HG03565 (cell line): ENCODE results near the gene RIPOR1.
"Not testable (repeated sequence)": the region's sequence is repeated elsewhere in the genome, so short reads cannot be mapped to it uniquely, and the experiment has no call there.

Experiments used
- ATAC-seq: cut with Tn5 transposase; IDR thresholded peaks from one replicate; pipeline ENCODE4 v1.9.1; 2021; ENCODE audit warnings: mild to moderate bottlenecking, moderate library complexity; ENCODE audit not compliant: unreplicated experiment

Gene RIPOR1

DNA sequence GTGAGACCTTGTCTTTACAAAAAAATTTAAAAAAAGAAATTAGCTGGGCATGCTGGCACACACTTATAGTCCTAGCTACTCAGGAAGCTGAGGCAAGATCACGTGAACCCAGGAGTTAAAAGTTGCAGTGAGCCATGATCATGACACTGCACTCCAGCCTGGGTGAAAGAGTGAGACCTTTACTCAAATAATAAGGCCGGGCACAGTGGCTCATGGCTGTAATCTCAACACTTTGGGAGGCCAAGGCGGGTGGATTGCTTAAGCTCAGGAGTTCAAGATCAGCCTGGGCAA lies 11.5 kb upstream of the RIPOR1 start:
- ATAC-seq = no peak

DNA sequence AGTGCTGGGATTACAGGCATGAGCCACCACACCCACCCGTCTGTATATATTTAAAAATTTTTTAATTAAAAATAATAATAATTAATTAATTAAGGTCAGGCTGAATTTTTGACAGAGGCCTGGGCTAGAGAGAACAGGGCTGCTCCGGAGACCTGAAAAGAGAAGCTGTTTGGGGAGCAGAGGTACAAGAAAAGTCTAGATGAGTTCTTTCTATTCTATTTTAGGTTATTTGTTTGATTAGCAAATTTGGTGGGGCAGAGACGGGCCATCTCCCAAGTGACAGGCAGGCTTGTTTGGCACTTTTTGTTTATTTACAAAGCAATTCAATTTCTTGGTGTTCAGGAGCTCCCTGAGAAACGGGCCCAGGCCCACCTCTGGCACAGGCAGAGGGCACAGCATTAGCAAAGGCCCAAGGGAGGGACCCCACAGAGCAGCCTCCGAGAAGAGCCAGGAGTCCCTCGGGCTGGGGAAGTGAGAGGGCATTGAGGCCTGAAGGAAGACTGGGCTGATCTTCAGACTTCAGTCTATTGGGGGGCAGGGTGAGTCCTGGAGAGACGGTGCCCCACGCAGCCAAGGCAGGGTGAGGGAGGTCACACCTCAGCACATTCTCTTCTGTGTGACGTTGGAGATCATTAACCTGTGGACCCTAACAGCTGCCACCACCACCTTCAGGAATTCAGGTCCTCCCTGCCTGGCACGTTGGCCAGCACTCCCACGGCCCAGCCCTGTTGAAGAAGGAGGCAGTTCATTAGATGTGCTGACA lies 10.8 kb upstream of the RIPOR1 start:
- no peak for ATAC-seq

DNA sequence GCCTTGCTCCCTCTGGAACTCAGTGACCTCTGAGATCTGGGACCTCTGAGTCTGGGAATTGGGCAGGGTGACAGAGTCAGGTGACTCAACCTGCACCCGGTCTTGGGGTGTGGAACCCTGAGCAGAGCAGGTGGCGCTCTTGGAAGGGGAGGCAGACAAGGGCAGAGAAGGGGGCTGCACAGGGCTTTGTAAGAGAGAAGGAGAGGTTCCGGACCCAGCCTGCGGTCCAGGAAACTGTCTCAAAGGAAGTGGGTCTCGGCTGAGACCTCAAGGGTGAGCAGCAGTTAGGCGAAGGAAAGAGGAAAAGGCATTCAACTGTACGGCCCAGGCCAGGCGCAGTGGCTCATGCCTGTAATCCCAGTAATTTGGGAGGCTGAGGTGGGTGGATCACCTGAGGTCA lies 10.0 kb upstream of the RIPOR1 start:
- ATAC-seq = no peak

DNA sequence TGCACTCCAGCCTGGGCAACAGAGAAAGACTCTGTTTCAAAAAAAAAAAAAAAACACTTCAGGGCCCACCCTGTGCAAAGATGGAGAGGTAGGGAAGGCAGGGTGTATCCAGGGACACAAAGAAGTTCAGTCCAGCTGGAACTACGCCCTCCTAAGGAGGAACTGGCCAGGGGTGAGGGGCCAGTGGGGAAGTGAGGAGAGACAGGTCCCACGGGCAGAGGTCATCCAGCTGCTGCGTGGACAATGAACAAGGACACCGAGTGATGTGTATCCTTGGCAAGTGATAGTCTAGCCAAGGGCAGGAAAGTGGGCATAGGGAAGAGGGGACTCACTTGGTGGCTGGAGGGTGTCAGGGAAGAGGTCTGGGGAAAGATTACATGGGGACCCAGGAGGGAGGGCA lies 9.4 kb upstream of the RIPOR1 start:
- no peak for ATAC-seq

DNA sequence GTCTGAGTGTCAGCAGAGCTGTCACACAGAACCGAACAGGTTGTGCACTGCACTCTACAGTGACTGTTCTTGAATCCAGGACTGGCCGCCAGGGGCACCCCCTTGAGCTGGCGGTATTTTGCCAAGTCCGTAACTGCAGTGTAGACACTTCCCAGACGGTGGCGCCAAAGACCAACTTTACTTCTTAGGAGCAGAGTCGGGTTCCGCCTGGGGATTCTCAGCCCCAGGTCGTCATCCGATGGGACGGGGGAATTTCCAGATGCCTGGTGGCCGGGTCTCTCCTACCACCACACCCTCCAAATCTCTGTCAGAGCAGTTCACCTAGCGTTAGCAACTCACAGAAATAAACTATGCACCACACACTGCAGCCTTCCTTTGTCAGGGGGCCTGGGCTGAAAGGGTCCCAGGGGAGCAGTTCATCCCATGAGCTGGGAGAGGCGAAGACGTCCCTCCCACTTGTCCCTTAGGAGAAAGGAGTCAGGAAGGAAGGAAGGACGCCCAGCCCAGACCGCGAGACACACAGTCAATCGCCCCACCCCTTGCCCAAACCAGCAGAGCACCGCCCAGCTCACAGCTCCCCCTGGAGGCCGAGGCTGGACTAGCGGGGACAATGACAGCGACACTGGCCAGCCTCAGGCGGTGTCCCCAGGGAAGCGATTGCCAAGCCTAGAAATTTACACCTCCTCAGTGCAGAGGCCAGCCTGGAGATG lies 7.4 kb upstream of the RIPOR1 start:
- peak; percentile 76 for ATAC-seq

DNA sequence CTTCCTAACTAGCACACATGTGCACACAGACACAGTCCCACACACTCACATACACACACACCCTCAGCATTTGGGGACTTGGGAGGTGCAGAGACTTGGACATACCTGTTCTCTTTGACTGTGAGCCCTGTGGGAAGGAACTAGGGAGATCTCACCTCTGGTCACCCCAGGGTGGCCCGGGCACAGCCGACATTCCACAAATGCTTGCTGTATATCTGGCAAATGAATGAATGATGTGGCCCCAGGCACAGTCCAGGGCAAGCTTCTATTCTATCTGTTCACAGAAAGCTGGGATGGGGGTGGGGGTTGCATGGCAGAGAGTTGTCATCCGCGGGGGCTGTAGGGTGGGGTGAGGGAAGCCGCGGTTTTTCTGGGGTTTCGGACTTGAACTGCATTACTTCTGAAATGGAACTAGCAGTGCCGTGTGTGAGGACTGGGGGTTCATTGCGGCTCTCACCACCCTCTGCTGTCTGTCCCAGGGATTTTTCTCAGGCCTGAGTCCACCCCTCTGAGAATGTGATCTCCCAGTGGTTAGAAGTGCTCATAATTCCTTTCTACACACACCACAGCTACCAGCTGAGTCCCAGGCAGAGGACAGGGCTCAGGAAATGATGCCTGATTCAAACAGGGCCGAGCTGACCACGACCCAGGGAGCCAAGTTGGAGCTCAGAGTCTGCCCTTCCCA lies 3.3 kb upstream of the RIPOR1 start:
- ATAC-seq = no peak

DNA sequence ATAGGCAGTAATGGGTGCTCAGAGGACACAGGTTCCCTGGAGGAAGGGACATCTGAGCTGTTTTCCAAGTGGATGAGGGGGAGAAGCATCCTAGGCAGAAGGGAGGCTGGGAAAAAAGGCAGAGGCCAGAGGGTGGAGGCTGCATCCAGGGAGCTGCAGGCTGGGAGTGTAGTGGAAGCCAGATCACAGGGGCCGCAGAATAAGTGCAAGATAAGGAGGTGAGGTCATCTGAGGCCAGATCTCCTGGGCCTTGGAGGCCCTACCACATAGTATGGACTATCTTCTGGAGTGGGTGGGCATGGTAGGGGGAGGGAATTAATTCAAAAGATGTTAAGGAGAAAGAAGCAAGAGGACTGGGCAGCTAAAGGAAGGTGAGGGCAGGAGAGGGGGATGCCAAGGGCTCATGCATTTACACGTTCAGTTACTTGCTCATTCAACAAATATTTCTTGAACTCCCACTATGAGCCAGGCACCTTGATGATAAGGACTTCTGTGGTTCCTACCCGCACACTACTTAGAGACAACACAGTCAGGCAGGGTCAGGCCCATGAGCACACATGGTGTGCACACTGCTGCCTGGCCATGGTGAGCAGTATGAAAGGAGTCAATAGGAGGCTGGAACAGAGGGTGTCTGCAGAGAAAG lies 2.4 kb upstream of the RIPOR1 start:
- ATAC-seq = no peak

DNA sequence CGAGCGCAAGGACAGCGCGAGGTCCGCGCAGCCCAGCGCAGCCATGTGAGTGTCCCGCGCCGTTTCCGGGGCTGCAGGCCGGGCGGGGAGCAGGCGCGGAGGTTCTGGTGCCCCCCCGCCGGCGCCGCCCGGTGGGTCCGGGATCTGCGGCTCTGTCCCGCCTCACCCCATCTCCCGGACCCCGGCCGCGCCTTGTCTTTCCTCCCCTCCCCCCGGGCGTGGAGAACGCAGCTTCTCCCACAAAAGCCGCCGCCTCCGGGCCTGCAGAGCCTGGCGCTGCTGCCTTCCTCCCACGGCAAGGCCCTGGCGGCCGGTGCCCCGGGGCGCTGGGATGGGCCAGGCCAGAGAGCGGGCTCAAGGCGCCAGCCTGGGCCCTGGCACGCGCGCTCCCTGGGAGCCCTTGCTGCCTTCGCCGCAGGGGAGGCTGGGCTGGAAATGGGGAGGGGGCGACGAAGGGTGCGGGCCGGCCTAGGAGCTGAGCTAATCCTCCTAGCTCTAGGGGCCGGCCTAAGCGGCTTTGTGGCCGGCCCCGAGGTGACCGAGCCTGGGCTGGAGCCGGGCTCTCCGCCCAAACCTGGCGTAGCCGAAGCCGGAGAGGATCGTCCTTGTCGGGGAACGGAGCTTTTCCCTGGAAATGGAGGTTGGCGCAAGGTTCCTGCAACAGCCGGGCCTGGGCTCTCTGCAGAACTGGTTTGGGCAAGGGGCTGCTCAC lies 397 bp downstream of the RIPOR1 start:
- no peak for ATAC-seq

DNA sequence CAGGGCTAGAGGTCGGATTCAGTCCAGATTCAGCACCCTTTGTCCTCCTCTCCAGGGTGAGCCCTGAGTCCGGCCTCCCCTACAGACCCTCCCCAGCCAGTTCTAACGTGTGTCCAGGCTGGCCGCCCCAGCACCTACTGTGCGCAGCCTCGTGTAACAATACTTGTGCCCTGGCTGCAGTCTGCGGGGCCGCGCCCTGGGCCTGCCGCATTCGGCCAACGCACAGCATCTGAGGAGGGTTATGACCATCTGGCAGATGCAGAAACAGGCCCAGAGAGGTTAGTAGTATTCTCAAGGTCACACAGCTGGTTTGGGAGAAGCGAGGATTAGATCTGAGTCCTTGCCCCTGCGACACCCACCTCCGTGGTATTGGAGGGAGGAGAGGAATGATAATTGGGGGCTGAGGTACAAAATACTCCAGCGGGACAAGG lies 968 bp downstream of the RIPOR1 start:
- no peak for ATAC-seq

DNA sequence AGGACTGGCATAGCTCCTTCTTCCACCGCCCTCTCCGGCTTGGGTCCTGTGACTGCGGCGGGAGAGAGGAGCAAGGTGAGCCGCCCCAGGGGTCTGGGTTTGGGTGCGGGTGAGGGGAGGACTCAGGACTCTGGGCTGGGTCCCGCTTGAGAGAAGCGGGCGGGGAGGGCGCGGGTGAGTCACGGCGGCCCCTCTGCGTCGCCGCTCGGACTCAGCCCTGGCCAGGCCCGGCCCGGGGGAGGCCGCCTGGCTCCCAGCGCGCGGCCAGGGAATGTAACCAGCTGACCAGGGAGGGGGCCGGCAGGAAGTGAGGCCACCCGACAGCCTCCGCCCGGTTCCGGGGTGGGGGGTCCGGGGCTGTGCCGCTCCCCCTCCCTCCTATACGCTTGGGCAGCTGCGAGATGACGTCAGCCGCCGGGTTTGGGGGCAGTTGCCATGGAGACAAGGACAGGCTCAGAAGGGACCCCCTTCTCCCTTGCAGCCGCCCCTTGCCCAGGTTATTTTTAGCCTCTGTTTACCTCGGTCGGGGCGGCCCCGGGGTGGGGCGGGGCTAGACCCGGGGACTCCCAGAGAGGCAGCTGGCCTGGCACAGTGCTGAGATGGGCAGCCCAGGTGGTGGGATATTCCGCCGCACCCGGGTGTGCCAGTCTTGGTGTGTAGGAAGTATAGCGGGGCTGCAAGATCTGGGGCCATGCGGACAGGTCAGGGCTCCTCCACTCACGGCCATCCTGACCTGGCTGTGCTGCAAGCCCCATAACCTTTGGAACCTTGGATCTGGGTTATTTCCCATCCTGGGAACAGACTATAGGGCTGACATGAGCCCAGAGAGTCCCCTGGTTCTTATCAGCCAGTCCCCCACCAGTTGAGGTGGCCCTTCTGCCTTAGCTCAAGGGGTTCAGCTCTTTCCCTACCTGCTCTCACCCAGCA lies 1.6 kb downstream of the RIPOR1 start:
- no peak for ATAC-seq

DNA sequence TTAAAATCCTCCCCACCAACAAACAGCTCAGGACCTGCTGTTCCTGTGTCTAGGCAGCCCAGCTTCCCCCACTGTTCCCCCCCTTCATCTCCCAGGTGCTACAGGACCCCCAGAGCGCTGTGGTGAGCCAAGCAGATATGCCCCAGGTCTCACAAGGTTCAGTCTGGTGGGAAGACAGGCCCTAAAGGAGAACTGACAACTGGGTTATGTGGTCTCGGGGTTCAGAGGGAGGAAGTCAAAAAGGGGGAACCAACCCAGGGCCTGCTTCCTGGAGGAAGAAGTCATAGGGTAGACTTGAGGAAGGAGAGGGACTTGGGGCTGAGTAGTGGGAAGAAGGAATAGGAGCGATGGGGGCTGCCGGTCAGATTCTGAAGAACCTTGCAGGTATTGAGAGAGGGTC lies 2.6 kb downstream of the RIPOR1 start:
- ATAC-seq = no peak

DNA sequence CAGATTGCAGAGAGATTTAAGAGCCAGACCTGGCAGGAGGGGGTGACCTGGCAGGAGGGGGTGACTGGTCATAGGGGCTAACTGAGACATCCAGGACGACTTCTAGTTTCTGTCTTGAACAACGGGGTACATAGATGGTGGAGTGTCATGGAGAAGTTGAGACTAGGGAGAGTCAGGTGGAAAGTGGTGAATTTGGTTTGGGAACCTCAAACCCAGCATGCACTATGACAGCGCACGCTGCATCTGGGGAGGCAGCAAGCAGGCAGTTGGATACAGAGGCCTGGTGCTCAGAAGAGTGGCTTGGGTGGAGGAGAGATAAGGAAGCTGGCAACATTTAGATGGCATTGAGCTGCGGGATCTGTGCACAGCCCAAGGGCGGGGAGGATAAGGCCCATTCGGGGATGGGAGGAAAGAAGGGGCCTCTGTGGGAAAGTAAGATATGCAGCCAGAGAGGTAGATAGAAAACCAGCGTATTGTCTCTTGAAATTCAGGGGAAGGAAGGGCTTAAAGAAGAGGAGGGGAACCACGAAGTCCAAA lies 4.5 kb downstream of the RIPOR1 start:
- no peak for ATAC-seq

DNA sequence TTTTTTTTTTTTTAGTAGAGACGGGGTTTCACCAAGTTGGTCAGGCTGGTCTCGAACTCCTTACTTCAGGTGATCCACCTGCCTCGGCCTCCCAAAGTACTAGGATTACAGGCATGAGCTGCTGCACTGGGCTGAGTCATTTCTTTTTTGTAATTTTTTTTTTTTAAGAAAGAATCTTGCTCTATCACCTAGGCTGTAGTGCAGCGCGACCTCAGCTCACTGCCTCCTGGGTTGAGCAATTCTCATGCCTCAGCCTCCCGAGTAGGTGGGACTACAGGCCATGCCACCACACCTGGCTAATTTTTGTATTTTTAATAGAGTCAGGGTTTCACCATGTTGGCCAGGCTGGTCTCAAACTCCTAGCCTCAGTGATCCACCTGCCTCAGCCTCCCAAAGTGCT lies 5.4 kb downstream of the RIPOR1 start:
- not testable (repeated sequence) for ATAC-seq

DNA sequence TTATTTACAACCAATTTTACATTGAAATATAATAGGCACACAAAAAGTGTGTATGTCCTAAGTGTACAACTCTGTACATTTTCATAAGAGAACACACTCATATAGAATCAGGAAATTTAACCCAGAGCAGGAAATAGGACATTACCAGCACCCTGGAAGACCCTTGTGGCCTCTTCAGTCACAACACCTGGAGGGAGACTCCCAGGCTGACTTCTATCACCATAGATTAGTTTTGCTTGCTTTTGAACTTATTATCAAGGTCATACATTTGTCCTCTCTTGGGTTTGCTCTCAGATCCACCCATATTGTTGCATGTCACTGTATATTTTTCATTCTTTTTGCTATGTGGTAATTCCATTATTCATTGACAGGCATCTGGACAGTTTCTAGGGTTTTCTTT lies 5.8 kb downstream of the RIPOR1 start:
- ATAC-seq = no peak

DNA sequence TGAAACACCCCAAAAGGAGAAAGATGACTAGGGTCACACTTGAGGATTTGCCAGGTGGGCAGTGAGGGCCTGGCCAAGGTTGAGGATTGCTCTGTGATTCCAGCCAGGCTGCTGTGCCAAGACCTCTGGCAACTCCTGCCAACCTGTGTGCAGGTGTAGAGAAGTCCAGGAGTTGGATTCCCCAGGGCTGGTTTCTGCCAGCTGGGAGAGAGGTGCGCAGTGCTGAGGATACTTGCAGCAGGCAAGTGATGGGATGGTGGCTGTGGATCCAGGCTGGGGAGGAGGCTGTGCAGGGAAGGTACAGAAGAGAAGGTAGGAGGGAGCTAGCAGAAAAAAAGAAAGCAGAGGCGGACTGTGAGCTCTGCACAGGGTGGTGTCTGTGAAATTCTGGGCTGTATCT lies 6.6 kb downstream of the RIPOR1 start:
- no peak for ATAC-seq

DNA sequence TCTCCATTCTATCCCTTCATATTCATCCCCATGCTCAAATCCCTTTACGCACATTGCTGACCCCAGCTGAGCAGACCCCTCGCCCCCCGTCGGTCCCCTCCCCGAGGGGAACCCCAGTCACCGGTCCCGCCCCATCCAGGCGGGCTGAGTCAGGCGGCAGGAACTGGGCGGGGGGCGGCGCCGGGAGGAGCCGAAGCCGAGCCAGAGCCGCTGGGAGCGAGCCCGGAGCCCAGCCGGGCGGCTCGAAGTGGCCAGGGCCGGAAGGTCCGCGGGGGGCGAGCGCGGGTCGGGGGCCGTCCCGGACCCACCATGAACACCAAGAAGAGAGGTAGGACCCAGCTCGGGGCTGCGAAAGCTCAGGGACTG lies 8.6 kb downstream of the RIPOR1 start:
- ATAC-seq = no peak

DNA sequence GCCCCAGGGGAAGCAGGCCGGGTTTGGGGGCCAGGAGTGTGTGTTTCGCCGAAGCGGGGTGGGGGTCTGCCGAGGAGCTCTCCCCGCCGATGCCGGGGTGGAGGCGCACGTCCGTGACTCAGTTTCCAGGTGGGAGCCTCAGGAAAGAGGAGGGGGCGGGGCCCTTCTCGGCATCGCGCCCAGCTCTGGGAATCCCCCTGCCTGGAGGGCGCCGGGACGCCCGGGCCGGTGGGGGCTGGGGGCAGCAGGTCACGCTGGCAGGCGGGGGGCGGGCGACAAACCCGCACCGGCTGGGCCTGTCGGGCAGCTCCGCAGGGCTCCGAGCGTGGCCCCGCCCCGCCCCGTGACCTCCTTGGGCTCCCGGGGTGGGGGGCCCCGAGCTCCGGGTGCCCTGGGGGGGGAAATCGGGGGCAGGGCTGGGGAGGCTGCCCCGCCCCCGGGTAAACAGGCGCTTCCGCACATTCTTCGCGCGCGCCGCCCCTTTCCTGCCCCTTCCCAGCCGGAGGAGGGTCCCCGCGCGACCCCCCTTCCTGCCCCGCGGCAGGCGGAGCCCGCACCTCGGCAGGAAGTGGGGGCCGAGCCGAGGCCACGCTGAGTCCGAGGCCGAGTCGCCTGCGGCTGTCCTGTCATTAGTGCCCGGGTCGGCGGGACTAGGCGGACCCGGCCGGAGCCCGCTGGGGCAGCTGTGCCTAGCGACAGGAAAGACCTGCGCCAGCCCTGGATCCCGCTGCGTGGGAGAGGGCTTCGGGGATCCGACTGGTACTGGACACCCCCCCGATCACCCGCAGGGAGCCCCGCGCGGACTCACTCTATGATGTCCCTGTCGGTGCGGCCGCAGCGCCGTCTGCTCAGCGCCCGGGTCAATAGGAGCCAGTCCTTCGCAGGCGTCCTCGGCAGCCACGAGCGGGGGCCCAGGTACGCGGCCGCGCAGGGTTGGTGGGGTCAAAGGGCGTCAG lies 9.3 kb downstream of the RIPOR1 start:
- ATAC-seq = no peak

DNA sequence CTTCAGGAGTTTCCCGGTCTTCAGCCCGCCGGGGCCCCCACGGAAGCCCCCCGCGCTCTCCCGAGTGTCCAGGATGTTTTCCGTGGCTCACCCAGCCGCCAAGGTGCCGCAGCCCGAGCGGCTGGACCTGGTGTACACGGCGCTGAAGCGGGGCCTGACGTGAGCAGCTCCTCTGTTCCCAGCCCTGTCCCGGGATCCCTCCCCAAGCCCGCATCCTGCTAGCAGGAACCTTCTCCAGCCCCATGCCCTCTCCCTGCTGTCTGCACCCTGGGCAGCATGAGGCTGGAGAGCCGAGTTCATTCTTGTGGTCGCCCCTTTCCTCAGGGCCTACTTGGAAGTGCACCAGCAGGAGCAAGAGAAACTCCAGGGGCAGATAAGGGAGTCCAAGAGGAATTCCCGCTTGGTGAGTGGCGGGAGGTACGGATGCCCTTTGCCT lies 10.1 kb downstream of the RIPOR1 start:
- no peak for ATAC-seq

DNA sequence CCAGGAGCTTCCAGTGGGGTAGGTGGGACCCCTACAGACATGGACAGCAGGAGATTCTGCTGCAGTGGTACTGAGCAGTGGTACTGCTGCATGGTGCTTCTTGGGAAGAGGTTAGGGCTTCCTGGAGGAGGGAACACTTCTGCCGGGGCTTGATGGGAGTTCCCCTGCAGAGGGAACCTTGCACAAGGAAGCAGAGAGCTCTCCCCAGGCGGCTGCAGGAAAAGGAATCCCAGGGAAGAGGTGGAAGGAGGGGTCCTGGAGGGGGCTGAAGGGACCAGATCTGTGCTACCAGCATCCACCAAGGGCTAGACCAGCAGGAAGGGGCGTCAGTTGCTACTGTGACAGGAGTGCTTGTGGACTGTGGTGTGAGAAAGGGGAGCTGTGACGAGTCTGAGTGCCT lies 10.6 kb downstream of the RIPOR1 start:
- ATAC-seq = no peak
